K562 (cell line): ENCODE results near the gene CTSL. TPM values are rescaled to one million over a fixed set of nuclear protein-coding genes. Genes with fewer than 3 reads are reported as not detected.

Source experiments
- ATAC-seq: fragments of 200-7000 bp; cut with Tn5 transposase; 3 replicates; pipeline ENCODE4 v1.9.1; 2020; ENCODE audit warnings: moderate library complexity
- BruUV-seq: library from RNA; stranded (reverse); fragments of 400-500 nt; replicated peaks from 2 replicates; lab custom pipeline; 2021; lab: Mats Ljungman, UMichigan
- CTCF ChIA-PET: fragments of 300-600 bp; formaldehyde crosslinking; extraction: SDS; loops from one replicate; lab custom pipeline; 2021; ENCODE audit warnings: low intra/inter-chr PET ratio; lab: Yijun Ruan, JAX
- POLR2A ChIA-PET: fragments of 300-600, 350-650 bp; sonication (Branson Sonifier 250); formaldehyde crosslinking; extraction: SDS; loops from one replicate; lab custom pipeline; 2021; ENCODE audit warnings: antibody characterized with exemption, inconsistent platforms; lab: Yijun Ruan, JAX
- DNase-seq, 4 experiments: peaks; one replicate each; pipeline versions ENCODE4 v3.0.0 to v3.0.0-alpha.2; 2011 to 2018; ENCODE audit warnings: low spot score in 3 of 4, mixed read lengths in 3 of 4; ENCODE audit errors: extremely low read depth in 1 of 4
- FAIRE-seq: peaks from 2 replicates; lab custom pipeline; 2011; peaks lifted over from hg19 to GRCh38; lab: Jason Lieb, UNC
- H2AFZ ChIP-seq: 2 replicates; pipeline ENCODE4 v1.6.0; 2011; ENCODE audit warnings: low read depth, low read length, control low read depth, inconsistent platforms
- H3K27ac ChIP-seq: fragments of 200-600 bp; 3 replicates; pipeline ENCODE4 v1.8.0; 2011; ENCODE audit warnings: low read depth, mild to moderate bottlenecking, control low read depth, inconsistent platforms, low read length, moderate library complexity, mixed read lengths; ENCODE audit errors: extremely low read depth
- H3K27me3 ChIP-seq, 2 experiments: fragments of 300-600 bp in 1 of 2; 2 replicates in 1 of 2; 3 replicates in 1 of 2; pipeline versions ENCODE4 v1.6.0 to v1.8.0; 2011; ENCODE audit warnings: inconsistent platforms in 2 of 2, low read length in 2 of 2, mild to moderate bottlenecking in 1 of 2, mixed read lengths in 1 of 2, moderate library complexity in 1 of 2; ENCODE audit not compliant: control insufficient read depth in 2 of 2, insufficient read depth in 2 of 2
- H3K36me3 ChIP-seq: fragments of 300-600 bp; 3 replicates; pipeline ENCODE4 v1.8.0; 2011; ENCODE audit warnings: mild to moderate bottlenecking, low read length, inconsistent platforms; ENCODE audit not compliant: control insufficient read depth, insufficient read depth
- H3K4me1 ChIP-seq, 2 experiments: fragments of 200-600 bp in 1 of 2; replicated peaks in 1 of 2; 2 replicates in 1 of 2; 3 replicates in 1 of 2; pipeline versions ENCODE4 v1.5.1 to v1.8.0; 2011; ENCODE audit warnings: inconsistent platforms in 2 of 2, low read length in 2 of 2, mild to moderate bottlenecking in 1 of 2, mixed read lengths in 1 of 2, moderate library complexity in 1 of 2; ENCODE audit not compliant: control insufficient read depth in 2 of 2, insufficient read depth in 2 of 2
- H3K4me2 ChIP-seq: 2 replicates; pipeline ENCODE4 v1.6.1; 2011; ENCODE audit warnings: low read length, control low read depth, inconsistent platforms, mixed read lengths; ENCODE audit not compliant: insufficient read depth
- H3K4me3 ChIP-seq: fragments of 200-600 bp; sonication (generic), shearing (Covaris generic); 2 replicates; pipeline ENCODE4 v1.5.1; 2016; ENCODE audit warnings: control low read depth, inconsistent platforms
- H3K79me2 ChIP-seq: fragments of 200-600 bp; 3 replicates; pipeline ENCODE4 v1.8.0; 2011; ENCODE audit warnings: low read length, inconsistent platforms; ENCODE audit not compliant: control insufficient read depth, insufficient read depth
- H3K9ac ChIP-seq, 2 experiments: 2 replicates each; pipeline versions ENCODE4 v1.6.0 to v1.6.1; 2011; ENCODE audit warnings: low read depth in 2 of 2, low read length in 2 of 2, control low read depth in 1 of 2, inconsistent platforms in 1 of 2, mild to moderate bottlenecking in 1 of 2, mixed read lengths in 1 of 2; ENCODE audit not compliant: insufficient read depth in 1 of 2
- H3K9me1 ChIP-seq: one replicate; pipeline ENCODE4 v1.6.0; 2011; ENCODE audit warnings: inconsistent platforms, mild to moderate bottlenecking, low read length, moderate library complexity; ENCODE audit not compliant: control insufficient read depth, insufficient read depth
- H3K9me3 ChIP-seq: replicated peaks from 2 replicates; pipeline ENCODE4 v1.5.1; 2011; ENCODE audit warnings: low read depth, low read length, inconsistent platforms; ENCODE audit not compliant: control insufficient read depth, insufficient read depth
- H4K20me1 ChIP-seq: replicated peaks from 2 replicates; pipeline ENCODE4 v1.6.1; 2011; ENCODE audit warnings: low read length, inconsistent platforms, mixed read lengths; ENCODE audit not compliant: control insufficient read depth, insufficient read depth
- AFF1 ChIP-seq, 2 experiments: fragments of 450-650 bp; IDR thresholded peaks; 2 replicates each; pipeline ENCODE4 v1.6.1; 2018; ENCODE audit warnings: mild to moderate bottlenecking in 2 of 2, low read depth in 1 of 2; ENCODE audit not compliant: partially characterized antibody in 2 of 2
- BRD4 ChIP-seq: fragments of 200-600 bp; sonication (generic); IDR thresholded peaks from 2 replicates; pipeline ENCODE4 v1.6.1; 2017; ENCODE audit warnings: inconsistent platforms
- ELK3 ChIP-seq: fragments of 450-650 bp; formaldehyde crosslinking; IDR thresholded peaks from 2 replicates; pipeline ENCODE4 v1.4.0; 2020; ENCODE audit warnings: mild to moderate bottlenecking
- ZBTB40 ChIP-seq, 2 experiments: fragments of 450-650 bp in 1 of 2; sonication (generic) in 1 of 2; formaldehyde crosslinking in 1 of 2; IDR thresholded peaks; 2 replicates each; pipeline versions ENCODE4 v1.7.1 to v1.9.0; 2016 to 2022; ENCODE audit warnings: inconsistent platforms in 1 of 2, mild to moderate bottlenecking in 1 of 2, missing genetic modification reagents in 1 of 2
- ZNF316 ChIP-seq: fragments of 450-650 bp; IDR thresholded peaks from 2 replicates; pipeline ENCODE4 v1.6.1; 2016
- WGBS: fragments of 100-300 bp; shearing (Covaris generic); methylation state at CpG from one replicate; pipeline ENCODE4 v1.1.6; 2016; ENCODE audit warnings: low coverage, mixed read lengths; ENCODE audit not compliant: insufficient coverage; ENCODE audit errors: missing lambda C conversion rate; 5-methylcytosine and 5-hydroxymethylcytosine counted together
- in situ Hi-C: fragments of 300-500 bp; cut with MboI; formaldehyde crosslinking; loops from 4 replicates; pipeline ENCODE4 v1.15.0; 2018; ENCODE audit warnings: inconsistent platforms, mixed read lengths
- intact Hi-C: fragments of 100-400 bp; cut with micrococcal nuclease; formaldehyde crosslinking; loops from 2 replicates; pipeline ENCODE4 v1.14.2; 2022
- polyA plus RNA-seq, 8 experiments: library from polyadenylated mRNA; depleted of rRNA in 4 of 8; stranded (reverse) in 5 of 8; unstranded in 3 of 8; fragments of >200 nt; fragmentation: Nextera tagmentation in 2 of 8; fragmentation: Illumina TruSeq in 1 of 8; extraction: Ambion mirVana in 2 of 8; extraction: Trizol in 1 of 8; gene quantifications; 2 replicates each; pipeline versions ENCODE4 v1.2.1 to v1.2.3, GENCODE V29; 2011 to 2014; ENCODE audit warnings: inconsistent platforms in 1 of 8, missing spikeins in 1 of 8
- total RNA-seq, 7 experiments: library from RNA; depleted of rRNA in 6 of 7; stranded (reverse); fragments of >200 nt in 6 of 7; fragmentation: Illumina TruSeq in 2 of 7; extraction: Trizol in 2 of 7; gene quantifications; 2 replicates each; pipeline versions ENCODE4 v1.2.1 to v1.2.3, GENCODE V29; 2011 to 2021; ENCODE audit warnings: low replicate concordance in 1 of 7

CTSL gene
- total and polyA plus RNA-seq, 9 of the 15 experiments (the other 6 are each of a cell fraction or from before 2014, with no cell fraction given): 55.9 to 165 (median 93.7) TPM

GRCh38 chr9:87713278-87713987 lies 12.5 kb upstream of the CTSL start:
- peaks cover 21 to 49% of the 10 kb centered on the region in 2 experiments; a peak in 4 of 5 replicates for H3K4me1 ChIP-seq
- H3K4me2 ChIP-seq: peak overlapping the region; percentile 61
- H3K4me3 ChIP-seq: no peak overlapping the region
- DNase-seq: peak; percentile 47 to 89 (median 63)
- ATAC-seq: peak; percentile 83
- H3K9me3 ChIP-seq: no peaks in the 10 kb centered on the region
- 0% methylated on average over 8 of the region's 11 CpGs for WGBS
- no peaks in the 10 kb centered on the region for H4K20me1 ChIP-seq
- BruUV-seq: no TSS peak
- peak overlapping the region; percentile 95 for H3K27ac ChIP-seq
- no peaks in the 10 kb centered on the region; the same call in 2 of the 3 replicates for H3K36me3 ChIP-seq
- in situ Hi-C loops: no loop called here
- FAIRE-seq: peak; percentile 97
- no peaks in the 10 kb centered on the region for H3K27me3 ChIP-seq
- ChIA-PET CTCF (no interaction called here), POLR2A (interaction anchor here (0.7 to 2.4 kb wide), 4 partner anchors 13 to 91 kb away, joined by 3 to 22 read pairs (median 4); partner anchors contain the start of gene CTSL)
- H3K9me1 ChIP-seq: peaks cover 3% of the 10 kb centered on the region
- intact Hi-C loops: no loop called here
- no peaks in the 10 kb centered on the region for H3K79me2 ChIP-seq
- peak overlapping the region; percentile 62; the same call in 1 of the 2 replicates for H2AFZ ChIP-seq
- peak overlapping the region; percentile 50 to 71; a peak in 3 of 4 replicates for H3K9ac ChIP-seq
- TF ChIP-seq ZNF316: peak; percentile 100
- TF ChIP-seq ZBTB40 (IDR thresholded peaks at IDR 0.05): peak; percentile 55; the same call in 1 of the 2 replicates
- no peak for TF ChIP-seq ZBTB40 (CRISPR knock-in tag; IDR thresholded peaks at IDR 0.05)
- TF ChIP-seq BRD4: 0 out of 2 replicates have a peak, but pooled peaks have one; percentile 32
- TF ChIP-seq AFF1 (IDR thresholded peaks at IDR 0.05; ENCODE audit: low read depth in 1 of 2, partially characterized antibody in 2 of 2): peak in 1 of 2 experiments; percentile 59
- no peak for TF ChIP-seq ELK3 (CRISPR knock-in tag)
